ENCODE data around the gene TTC13. TPM values are rescaled to one million over a fixed set of nuclear protein-coding genes. Genes with fewer than 3 reads are reported as not detected.

TTC13 gene
- total RNA-seq, 1 donor from 2014 or later, result 34.7 TPM

DNA sequence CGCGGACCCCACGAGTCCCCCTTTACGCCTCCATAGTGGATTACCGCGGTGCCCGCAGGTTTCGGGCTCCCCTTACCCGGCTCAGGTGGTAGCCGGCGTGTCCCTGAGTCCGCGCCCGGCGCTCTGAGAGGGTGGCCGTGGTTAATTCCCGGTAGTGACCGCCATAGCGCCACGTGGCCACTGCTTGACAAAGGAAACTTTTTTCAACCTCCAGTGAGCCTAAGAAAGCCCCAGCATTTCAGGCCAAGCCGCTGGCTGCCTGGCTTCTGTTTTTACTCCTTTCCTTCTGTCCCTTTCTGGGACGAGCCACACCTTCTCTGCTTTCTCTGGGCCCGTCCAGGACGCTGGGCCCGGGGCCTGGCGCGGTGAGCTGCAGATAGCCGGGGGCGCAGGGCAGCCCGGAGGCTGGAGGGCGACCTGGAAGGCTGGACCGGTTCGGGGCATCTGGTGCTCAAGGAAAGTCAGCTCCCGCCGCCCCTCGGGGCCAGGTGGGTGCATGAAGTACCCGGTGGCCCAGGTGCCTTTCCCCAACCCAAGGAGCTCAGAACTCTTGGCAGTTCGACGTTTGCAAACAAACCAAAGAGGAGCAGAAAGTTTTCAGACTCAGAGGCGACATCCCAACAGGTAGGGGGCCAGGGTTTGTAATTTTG is 109.8 kb downstream of the TTC13 start:
- DNase-seq, result peak; percentile 73

DNA sequence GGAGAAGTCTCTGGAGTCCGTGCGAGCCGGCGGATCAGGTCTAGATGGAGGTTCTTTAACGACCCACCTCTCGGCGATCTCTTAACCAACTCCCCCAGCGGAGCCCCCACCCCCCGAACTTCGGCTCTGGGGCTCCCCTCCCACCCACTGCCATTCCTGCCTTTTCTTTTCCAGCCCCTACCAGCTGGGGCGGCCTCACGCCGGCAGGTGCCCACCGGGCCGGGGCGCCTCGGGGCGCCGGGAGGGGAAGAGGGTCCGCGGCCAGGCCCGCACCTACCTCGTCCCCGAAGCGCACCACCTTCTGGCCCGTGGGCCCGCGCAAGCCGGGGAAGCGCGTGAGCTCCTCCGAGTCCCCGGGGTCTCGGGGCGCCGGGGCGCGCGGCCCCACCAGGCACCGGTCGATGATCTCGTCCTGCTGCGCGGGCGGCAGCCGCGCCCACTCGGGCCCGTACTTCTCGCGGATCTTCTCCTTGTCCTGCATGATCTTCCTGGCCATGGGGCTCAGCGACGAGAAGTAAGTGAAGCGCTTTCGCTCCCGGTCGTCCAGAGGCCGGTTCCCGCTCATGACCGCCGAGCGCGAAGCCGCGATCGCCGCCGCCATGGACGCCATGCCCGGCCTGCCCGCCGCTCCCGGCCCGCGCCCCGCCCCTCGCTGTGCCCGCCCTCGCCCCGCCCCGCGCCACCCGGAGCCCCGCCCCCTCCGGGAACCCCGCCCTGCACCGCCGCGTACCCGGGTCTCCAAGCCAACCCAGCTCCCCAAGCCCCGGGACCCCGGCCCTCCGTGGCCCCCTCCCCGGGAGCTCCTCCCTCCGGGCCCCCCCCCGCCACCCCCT is 110.5 kb downstream of the TTC13 start, which contains the start of gene C1orf198:
C1orf198 (minus strand) TSS at position 619 of the 833 bp plus-strand sequence; CDS start at position 610, 9 bp downstream.
- peak; percentile 83 for DNase-seq

DNA sequence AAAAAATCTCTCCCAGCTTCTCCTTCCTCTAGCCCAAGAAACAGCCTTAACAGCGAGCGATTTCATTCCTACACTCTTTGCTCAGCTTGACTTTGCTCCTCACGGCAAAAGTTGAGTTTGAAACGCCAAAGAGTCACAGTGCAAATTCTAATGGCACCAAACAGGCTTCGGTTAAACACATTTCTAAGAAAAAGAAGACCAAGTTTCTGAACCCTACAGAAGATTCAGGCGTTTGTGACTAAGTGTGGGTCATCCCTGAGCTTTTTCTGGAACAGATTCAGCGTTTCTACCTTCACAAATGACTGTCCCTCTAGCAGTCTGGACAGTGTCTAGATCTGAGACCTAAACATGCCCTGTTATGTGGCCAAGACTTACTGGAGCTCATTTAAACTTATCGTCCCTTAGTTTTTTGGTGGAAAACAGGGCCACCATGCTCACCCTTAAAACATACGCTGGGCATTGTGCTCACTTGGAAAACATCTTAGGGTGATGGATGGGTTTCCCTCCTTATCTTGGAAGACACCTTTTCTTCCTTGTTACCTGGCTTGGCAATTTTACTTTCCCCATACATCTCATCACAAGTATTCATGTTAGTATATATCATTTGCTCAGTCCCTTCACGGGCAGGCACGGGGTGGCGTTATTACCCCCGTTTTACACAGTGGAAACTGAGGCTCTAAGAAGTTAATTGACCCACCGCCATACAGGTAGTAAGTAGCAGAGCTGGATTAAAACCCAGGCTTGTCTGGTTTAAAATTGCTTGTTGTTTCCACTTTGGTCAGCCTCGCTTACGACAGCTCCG is 111.4 kb downstream of the TTC13 start:
- DNase-seq, result peak; percentile 41

DNA sequence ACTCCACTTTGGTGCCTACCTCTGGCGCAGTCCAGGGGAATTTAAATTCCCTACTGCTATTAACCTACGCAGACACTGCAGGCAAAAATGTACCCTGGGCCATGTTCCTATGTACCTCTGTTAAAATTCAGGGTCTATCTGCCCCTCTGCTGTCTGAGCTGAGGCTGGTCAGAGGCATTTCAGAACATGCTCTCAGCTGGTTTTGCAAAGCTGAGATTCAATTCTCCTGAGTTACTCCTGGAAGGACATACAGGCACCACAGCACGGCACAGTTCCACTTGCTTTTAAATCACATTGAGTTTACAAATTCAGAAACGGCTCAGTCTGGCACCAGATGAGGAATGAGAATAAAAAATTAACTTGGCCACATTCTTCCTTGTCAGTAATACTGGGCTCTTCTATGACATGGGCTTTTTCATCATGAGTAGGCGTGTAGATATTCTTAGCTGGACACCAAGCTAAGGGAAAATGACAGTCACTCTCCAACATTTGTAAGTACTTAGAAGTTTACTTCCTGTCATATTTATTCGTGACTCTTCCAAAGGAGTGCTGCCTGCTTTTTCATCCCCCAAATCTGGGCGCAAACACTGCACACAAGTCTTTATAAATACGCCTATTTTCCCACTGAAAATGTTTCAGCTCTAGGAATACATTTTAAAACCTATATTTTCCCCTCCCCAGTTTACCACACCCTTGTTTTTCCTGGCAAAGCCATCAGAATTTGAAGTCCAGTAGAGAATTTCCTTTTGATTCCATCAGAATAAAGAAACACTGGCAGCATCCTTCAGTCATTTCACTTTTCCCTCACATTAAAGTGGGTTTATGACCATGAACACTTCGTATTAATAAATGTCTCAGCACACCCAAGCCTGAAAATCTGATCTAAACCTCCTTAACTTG is 112.2 kb downstream of the TTC13 start:
- peak; percentile 45 for DNase-seq

DNA sequence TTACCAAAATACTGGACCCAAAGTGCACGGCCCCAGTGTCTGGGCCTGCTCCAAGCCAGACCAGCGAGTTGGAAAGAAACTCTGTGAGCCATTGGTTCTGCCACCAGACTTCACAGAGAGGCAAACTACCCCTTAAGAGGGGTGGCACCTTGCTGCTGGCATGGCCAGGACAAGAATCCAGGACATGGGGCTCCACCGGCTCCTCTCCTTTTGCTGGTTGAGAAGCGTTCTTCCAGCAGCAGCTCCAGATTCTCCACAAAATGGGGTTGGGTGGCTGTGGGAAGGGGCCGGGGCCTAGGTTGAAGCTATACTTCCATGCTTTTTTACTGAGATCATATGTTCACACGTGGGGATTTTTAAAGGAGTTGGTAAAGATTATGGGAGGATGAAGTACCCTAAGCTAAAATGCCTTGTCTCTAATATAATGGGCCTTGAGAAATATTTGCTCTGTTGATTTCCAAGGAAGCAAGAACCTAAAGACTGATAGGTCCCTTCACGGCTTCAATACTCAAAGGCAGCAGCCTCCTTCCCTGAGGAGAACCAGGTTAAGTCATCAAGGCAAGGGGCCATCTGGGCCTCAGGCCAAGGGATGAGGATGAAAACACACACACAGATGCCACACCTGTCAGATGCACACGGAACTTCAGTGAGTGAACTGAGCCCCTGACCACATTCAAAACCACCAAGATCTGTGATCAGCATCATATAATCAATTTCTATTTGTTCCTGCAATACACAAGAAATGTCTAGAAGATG is 113.4 kb downstream of the TTC13 start:
- no peak for DNase-seq

DNA sequence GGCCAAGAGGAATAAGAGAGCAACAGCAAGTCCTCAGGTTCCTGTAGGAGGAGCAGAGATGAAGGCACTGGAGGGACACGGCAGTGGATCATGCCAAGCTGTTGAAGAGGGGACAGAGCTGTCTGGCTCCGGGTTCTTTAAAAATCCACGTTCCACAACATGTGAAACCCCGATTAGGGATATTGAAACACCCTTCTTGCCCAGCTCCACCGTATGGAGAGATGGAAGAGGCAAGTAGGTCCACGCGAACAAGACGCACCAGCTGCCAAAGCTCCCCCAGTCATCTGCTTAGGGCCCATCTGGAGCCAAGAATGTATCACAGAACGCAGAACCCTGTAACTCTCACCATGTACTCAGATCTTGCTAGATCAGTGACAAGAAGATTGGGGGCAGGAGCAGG is 114.2 kb downstream of the TTC13 start:
- no peak for DNase-seq

DNA sequence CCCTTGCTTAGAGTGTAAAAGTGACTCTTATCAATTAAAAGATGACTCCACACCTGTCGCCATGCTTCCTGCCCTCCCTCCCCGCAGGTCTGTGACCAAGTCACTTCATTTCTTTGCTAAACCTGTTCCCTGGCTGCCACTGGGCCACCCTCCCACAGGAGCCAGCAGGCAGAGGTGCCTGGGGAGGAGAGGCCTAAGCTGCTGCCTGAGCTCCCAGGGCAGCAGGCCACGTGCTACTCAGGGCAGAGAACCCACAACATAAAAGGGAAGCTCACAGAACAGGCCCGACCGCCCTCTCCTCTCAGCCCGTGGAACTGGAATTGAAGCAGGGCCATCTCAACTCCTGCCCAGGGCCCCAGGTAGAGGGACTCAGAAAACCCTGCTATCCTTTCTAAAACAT is 115.2 kb downstream of the TTC13 start:
- peak; percentile 47 for DNase-seq

DNA sequence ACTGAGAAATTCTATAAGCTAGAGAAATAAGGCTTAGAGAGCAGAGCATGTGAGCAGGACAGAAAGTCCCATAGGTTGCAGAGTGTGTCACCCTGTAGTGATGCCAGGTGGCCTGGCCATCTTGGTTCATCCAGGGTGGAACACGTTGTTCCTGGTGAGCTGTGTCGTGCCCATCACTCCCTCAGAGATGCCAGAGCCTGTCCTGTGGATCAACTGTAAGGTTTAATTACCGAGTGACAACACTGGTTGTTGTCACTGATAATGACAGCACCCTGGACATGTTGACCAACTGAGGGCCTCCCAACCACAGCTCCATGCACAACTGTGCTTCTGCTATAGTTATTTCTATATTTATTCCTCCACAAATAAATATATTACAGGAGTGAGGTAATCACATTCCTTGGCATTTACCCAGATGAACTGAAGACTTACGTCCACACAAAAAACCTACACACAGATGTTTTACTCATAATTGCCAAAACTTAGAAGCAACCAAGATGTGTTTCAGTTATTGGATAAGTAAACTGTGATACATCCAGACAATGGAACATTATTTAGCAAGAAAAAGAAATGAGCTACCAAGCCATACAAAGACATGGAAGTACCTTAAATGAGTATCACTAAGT is 116.6 kb downstream of the TTC13 start:
- DNase-seq, result no peak

DNA sequence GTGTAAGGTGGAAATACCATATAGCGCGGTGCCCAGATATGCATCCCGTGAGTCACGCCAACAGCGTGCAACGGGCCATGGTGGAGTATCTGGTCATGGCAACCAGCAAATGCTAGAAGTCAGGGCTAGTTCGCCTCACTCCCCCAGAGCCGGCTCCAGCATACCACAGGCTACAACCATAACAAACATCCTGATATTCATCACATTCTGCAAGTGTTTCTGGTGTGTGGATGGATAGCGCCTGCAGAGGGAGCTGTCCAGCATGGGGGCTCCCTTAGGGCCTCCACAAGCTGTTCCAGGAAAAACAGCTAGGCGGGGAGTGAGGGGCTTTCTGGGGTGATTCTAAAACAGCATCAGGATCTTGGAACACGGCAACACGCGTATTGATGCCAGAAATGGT is 117.2 kb downstream of the TTC13 start:
- no peak for DNase-seq

DNA sequence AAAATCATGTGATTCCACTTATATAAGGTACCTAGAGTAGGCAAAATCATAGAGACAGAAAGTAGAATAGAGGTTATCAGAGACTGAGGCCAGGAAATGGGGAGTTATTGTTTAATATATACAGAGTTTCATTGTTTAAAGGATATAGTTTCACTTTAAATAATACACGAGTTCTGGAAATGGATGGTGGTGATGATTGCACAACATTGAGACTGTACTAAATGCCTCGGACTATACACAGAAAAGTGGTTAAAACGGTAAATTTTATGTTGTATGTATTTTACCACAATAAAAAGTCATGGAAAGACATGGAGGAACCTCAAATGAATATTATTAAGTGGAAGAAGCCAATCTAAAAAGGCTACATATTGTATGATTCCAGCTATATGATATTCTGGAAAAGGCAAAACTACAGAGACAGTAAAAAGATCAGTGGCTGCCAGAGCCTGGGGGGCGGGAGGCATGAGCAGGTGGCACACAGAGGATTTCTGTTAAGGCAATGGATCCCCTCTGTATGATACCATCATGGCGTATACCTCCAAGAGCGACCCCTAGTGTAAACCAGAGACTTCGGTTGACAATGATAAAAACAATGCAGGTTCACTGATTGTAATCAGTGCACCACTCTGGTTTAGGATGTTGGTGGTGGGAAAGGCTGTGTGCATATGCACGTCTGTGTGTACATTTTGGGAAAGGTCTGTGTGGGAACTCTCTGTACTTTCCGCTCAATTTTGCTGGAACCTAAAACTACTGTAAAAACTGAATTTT is 117.9 kb downstream of the TTC13 start:
- DNase-seq, result no peak

DNA sequence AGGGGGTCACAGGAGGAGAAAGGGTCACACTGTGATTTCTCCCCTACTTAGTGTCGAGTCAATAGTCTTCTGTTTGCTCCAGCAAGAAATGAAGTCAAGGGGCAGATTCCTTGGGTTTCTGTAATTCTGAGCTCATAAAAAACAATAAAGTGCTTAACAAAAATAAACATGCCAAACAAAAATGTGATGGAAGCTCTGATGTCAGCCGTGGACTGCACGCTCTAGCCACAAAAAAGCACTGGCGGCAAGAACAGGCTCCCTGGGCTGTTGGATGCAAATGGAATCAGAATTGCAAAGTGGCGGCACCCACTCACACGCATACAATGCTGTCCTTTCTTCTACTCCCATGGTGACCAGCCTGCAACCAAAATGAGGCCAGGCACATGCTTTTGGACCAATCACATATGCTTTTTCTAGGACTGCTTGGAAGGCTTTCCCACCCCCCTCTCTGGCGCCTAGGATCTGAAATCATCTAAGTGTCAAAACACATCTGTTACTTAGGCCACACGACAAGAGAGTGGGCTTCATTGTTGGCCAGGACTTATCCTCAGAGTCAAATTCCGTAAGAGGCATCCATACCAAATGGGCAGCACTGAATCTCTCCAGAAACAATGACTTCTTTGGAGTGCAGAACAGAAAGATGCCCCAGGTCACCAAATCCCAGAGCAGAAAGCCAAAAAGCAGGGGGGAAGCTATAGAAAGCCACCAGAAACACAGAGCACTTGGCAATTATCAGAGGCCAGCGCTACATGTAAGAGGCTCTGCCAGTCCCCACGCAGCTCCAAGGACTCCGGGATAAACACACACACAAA is 119.5 kb downstream of the TTC13 start:
- peak; percentile 82 for DNase-seq

DNA sequence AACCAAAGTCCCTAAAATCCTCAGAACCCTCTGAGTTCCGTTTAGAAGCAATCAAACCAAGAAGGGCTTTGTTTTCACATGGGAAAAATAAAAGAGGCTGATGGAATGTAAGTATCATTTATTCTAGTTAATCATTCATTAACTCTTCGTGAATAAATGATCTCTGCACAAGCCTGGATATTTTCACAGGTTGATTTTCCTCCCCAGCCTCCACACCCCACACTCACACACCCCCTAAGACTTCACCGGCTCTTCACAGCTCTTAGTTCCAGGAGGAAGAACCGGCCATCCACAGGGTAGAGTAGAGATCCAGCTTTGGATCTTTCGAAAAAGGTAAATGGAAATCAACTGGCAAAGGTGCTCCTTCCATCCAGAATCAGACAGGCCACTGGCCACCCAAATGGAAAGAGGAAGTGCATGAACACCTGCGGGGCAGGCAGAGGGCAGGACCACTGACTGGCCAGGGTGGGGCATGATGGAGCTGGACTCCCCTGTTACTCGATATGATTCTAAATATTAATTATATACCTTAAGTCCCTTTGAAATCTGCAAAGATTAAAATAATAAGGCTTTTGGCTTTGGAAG is 120.3 kb downstream of the TTC13 start:
- DNase-seq, result no peak

DNA sequence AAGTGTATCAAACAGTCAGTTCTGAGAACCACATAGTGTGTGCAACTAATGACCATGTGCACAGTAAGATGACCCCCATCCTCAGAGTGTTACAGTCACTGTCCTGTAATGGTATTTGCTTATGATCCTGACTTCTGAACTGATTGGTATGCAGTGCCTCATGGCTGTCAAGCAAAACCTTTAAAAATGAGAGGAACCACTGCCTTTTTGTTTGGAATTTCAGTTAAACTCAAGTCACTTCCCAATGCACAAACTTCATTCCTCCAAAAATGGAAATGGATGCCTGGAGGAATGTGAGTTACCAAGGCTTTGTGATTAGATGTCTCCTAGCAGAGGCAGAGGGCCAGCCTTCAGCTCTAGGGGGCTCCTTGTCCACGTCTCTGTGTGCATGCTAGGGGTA is 120.8 kb downstream of the TTC13 start:
- no peak for DNase-seq

DNA sequence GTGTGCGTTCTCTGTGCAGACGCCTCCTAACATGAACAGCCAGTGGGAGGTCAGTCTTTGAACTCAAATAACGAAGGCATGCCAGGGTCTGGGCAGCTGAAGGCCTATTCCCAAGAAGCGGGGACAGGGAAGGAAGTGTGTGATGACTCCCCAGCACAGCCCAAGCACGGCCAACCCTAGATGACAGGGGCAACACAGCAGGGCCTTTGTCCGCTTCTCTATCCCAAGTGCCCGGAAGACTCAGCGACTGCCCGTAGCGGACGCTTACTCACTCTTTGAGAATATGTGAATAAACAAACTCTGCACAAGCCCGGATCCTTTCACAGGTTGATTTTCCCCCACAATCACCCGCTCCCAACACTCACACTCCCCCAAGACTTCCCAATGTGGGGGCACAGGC is 121.6 kb downstream of the TTC13 start:
- DNase-seq, result peak; percentile 37
